NCI-H187 treated with DMSO at 0.1 percent for 48 hours (cell line): ENCODE results near the gene STK10.
"Not testable (repeated sequence)": the region's sequence is repeated elsewhere in the genome, so short reads cannot be mapped to it uniquely, and the experiment has no call there.

Experiments
- DNase-seq: peaks from one replicate; lab custom pipeline; 2025; lab: John Stamatoyannopoulos, UW

Gene STK10

DNA sequence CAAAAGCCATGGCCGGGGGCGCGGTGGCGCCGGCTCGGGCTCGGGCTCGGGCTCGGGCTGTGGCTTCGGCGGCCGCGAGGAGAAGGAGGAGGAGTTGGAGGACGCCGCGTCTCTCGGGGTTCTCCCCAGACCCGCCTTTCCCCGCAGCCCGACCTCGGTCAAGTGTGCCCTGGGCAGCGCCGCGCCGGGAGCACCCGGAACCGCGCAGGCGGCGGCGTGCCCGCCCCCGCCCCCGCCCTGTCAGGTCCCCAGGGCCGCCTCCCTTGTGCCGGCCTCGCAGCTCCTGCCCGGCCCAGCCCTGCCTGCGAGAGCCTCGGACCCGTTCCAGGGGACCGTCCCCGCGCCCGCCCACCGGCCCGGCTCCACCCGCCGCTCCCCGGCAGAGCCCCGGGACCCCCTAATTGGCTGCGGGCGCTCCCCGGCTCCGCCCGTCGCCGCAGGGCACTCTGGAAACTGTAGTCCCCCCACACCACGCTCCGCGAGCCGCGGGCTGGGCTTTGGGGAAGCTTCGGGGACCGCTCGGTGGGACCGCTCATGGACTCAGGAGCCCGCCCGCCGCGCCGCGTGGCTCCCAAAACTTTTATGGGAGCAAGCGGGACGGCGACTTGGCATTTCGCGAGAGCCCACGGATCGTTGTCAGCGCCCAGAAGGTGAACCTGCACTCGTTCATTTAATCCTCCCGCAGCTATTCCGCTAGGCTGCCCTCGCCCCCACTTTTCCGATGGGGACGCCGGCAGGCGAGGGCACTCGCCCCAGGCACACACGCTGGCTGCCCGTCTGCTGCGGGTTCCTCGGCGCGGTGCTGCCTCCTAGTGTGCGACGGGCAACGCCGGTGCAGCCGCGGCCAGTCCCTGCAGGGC is at the start of gene STK10:
TSS of gene STK10 (minus strand) at position 192 of the 860 bp plus-strand sequence. CDS start at position 10, 182 bp downstream.
- no peak for DNase-seq

DNA sequence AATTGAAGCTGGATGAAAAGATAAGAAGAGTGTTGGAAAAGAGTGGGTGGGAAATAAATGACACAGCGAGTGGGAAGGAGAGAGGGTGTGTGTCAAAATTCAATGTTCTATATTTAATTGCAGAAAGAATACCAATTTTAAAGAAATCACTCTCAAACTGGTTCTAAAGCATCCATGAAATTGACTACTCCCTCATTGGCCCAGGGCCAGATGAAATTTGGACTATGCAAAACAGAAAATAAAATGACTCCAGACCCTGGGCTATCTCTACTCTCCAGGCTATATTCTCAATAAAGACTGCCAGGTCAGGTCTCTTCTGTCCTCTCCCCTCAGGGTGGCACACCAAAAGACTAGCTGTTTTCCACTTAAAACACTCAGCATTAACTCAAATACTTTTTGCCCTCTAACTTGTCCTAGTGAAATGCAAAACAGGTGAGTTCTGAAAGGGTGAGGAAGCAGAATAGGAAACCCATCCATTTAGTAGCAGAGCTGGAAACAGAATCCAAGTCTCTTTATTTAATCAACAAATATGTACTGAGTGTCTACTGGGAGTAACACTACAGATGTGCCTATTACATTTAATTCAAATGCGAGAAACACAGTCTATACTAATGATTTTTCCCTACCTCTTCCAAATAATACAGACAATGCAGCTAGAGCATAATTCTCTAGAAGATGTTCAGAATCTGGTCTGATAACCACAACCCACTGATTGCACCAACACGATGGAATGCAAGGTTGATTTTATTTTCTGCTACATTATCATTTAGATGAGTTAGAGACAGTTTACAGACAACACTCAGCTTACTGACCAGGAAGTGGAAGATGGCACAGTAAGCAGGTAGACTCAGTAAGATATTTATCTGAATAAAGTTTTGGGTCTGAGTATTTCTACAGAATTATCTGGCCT is 48.1 kb upstream of the STK10 start:
- no peak for DNase-seq

DNA sequence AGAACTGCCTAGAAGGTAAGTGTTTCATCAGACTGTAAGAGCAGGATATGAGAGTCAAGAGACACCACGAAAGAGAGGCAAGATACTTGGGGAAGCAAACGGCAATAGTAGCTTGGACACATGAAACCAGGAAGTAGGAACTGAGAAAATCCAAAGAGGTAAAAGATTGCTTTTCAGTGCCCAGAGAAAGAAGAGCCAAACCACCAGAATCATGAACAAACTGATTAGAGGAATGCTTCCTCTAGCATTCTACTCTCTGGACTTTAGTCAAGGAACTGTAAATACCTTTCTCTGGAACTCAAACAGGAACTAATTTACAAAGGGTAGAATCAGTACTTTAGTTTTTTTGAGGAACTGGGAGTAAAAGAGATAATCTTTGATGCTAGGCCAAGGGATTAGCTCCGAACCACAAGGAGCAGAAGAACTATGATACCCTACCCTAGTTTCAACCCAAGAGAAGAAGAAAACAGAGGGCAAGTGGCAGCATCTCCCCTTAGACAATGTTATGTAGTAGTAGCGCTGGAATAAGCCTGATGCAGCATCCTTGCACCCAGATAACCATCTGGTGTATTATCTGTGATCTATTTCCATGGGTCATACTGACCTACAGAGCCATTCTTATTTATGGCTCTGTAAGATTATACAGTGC is 47.2 kb upstream of the STK10 start:
- no peak for DNase-seq

DNA sequence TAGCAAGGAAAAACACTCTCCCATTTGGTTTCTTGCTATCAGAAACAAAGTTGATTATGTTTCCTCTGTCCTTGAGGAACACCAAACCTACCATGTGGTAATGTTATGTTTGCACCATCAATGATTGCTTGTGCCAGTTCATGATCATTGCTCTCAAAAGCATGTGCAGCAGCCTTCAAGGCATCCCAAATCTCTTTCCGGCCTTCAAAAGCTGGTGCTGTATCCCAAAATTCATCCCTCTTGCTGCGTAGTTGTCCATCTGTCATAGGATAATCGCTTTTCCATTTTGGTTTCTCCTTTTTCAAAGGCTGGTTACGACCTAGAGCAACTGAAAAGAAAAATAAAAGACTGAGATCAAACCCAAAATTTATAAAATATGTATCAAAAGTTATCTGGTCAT is 46.0 kb upstream of the STK10 start:
- no peak for DNase-seq

DNA sequence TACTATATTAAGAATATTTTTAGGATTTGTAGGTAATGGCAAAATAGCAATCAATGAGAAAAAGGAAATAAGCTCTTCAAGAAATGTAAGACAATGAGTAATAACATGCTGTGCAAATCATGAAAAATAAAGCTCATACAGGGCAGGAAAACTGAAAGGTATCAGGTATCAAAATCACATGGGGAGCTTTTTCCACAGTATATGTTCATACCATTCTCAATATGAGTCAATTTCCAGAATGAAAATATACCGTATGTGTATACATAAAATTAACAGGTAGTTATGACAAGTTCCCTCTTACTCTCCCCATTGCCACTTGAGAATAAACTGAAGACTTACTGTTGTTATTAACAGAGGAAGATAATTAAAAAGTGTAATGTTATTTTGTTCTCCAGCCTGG is 41.9 kb upstream of the STK10 start:
- no peak for DNase-seq

DNA sequence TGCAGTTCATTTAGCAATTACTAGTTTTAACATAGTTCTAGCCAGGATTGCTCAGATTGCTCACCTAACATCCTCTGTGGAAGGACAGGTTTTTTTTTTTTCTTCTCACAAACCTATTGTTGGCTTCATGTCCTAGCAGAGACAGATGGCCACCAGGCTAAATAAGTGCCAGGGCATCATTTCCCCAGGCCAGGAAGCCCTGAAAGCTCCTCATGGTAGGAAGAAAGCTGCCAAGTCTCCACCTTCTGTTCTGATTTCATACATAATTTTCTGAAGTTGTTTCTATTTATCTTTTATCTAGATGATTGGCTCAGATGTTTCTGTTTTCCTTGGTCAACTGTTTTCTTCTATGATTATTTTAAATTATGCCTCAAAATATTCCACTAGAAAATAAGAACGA is 37.0 kb upstream of the STK10 start:
- DNase-seq: no peak

DNA sequence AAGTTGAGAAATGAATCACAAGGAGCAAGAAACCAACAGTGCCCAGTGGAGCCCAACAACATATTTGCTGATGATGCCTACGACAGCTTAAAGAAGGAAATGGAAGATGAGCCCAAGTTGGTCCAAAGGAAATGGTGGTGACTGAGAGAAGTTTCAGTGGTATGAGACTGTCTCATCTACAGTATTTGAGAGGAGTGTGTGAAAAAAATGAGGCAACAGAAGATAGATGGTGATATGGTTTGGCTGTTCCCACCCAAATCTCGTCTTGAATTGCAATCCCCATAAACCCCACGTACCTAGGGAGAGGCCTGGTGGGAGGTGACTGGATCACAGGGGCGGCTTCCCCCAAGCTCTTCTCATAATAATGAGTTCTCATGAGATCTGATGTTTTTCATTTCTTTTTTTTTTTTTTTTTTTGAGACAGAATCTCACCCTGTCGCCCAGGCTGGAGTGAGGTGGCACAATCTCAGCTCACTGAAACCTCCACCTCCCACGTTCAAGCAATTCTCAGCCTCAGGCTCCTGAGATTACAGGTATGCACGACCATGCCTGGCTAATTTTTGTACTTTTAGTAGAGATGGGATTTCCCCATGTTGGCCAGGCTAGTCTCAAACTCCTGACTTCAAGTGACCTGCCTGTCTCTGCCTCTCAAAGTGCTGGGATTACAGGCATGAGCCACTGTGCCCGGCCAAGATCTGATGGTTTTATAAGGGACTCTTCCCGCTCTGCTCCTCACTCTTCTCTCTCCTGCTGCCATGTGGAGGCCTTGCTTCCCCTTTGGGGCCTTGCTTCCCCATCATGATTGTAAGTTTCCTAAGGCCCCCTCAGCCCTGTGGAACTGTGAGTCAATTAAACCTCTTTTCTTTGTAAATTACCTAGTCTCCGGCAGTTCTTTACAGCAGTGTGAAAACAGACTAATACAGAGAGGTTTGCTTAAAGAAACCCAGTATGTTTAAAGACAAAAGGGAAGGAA is 36.2 kb upstream of the STK10 start:
- DNase-seq: no peak

DNA sequence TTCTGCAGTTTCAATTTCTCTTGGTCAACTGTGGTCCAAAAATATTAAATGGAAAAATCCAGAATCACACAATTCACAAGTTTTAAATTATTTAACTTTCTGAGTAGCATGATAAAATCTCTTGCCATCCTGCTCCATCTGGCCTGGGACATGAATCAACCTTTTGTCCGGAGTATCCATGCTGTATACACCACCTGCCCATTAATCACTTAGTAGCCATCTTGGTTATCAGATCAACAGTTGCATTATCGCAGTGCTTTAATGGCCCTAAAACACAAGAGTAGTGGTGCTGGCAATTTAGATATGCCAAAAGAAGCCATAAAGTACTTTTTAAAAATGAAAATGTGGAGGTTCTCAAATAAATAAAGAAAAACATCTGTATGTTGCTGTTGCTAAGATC is 31.3 kb upstream of the STK10 start:
- no peak for DNase-seq

DNA sequence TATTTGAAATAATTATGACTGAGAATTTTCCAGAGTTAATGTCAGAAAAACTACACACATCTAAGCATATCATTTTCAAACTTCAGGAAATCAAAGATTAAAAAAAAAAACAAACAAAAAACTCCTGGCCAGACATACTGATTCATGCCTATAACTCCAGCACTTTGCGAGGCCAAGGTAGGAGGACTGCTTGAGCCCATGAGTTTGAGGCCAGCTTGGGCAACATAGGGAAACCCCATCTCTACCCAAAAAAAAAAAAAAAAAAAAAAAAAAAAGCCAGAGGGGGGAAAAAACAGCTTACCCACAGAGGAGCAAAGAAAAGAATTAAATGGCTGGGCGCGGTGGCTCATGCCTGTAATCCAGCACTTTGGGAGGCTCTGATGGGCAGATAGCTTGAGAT is 28.3 kb upstream of the STK10 start:
- no peak for DNase-seq

DNA sequence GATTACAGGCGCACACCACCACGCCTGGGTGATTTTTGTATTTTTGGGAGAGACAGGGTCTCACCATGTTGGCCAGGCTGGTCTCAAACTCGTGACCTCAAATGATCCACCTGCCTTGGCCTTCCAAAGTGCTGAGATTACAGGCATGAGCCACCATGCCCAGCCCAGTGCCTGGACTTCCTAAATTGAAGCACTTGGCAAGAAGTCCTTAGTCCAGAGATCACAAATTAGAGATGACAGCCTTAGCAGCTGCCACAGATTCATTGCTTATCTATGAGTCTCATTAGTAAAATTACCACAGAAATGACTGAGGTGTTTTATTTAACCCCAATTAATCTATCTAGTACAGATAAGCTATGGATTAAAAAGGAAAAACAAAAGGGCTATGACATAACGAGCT is 25.1 kb upstream of the STK10 start:
- DNase-seq: no peak

DNA sequence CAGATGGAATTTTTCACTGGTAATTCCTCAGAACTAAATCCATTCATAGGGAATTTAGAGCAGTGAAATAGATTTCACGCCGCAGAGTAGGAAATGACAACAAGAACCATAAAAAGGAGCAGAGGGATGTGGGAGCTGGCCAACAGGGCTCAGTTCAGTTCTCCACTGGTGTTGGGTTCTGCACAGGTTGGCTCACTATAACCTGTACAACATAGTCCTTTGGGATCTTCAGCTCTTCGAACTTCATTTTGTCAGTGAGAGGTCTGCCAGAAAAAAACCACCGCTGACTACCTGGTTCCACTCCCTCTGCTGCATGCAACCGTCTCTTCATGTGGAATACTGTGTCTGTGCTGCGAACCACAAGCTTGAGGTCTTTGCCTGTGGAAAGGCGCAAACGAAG is 23.7 kb upstream of the STK10 start:
- DNase-seq: no peak

DNA sequence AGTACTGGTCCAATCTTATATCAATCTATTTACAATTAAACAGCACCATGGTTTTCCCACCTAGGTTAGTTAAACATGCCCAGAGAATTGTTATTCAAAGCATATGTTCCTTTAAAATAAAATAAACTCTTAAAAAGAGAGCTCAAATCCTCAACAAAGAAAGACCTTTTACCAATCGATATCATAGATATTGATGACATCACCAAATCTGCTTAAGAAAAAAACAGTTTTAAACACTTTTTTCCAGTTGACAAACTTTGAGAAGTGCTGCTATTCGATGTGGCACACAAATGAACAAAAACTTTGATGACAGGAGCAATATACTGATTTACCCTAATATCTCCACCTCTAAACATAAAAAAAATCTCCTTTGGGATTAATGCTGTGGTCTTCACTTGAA is 21.7 kb upstream of the STK10 start:
- no peak for DNase-seq

DNA sequence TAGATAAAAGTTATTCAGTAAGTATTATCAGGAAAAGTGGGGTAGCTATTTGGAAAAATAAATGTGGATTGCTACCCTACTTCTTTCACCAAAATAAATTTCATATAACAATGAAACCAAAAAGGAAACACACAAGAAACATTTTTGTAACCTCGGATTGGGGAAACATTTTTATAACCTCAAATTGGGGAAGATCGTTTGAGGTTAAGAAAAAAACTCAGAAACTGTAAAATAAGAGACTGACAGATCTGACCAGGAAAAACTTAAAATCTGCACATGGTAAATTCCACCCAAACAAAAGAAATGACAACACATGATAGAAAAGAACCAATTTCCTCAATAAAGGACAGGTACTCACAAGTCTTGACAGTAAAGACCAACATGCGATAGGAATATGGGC is 19.5 kb upstream of the STK10 start:
- no peak for DNase-seq

DNA sequence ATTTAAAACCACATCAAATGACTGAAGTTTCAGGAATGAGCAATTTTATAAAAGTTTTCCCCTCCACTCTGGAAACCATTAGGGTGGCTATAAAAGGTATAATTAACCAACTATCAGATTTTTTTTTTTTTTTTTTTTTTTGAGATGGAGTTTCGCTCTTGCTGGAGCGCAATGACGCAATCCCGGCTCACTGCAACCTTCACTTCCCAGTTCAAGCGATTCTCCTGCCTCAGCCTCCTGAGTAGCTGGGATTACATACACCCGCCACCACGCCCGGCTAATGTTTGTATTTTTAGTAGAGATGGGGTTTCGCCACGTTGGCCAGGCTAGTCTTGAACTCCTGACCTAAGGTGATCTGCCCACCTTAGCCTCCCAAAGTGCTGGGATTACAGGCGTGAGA is 18.0 kb upstream of the STK10 start:
- DNase-seq: not testable (repeated sequence)

DNA sequence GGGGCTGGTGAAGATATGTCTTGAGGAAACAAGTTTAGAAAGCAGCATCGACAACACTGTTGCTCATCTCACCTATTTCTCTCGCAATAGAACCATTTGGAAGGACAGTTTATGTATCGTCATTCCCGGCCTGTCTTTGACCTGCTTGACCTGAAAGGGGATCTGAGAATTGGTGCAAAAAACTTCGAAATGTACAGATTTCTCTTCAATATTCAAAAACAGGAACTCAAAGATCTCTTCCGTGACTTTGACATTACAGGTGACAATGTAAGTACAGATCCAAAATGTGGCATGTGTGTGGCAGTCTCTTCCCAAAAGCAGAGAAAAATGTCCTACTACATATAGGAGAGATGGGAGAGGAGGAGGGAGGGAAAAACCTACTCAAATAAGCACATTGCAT is 12.5 kb upstream of the STK10 start:
- DNase-seq: no peak

DNA sequence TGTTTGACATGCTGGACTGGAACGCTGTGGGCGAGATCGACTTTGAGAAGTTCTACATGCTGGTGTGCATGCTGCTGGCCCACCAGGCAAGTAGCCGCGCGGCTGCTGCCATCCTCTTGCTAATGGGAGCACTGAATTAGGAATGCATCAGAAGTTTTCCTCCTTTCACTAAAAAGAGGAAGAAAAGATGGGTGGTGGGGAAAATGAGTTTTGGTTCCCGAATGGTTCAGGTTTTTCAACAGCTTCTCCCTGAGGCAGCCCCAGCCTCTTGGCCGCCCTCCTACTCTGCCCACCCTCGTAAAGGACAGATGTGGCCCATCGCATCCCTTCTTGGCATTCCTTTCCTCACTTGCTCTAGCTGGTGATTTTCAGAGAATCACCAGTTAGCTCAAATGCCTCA is 11.4 kb upstream of the STK10 start:
- no peak for DNase-seq

DNA sequence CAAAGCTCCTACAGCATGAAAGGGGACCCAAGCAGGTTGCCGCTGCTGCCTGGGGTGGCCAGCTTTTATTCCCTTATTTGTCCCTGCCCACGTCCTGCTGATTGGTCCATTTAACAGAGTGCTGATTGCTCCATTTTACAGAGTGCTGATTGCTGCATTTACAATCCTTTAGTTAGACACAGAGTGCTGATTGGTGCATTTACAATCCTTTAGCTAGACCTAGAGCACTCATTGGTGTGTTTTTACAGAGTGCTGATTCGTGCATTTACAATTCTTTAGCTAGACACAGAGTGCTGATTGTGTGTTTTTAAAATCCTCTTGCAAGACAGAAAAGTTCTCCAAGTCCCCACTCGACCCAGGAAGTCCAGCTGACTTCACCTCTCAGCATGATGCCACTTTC is 9.8 kb upstream of the STK10 start:
- not testable (repeated sequence) for DNase-seq

DNA sequence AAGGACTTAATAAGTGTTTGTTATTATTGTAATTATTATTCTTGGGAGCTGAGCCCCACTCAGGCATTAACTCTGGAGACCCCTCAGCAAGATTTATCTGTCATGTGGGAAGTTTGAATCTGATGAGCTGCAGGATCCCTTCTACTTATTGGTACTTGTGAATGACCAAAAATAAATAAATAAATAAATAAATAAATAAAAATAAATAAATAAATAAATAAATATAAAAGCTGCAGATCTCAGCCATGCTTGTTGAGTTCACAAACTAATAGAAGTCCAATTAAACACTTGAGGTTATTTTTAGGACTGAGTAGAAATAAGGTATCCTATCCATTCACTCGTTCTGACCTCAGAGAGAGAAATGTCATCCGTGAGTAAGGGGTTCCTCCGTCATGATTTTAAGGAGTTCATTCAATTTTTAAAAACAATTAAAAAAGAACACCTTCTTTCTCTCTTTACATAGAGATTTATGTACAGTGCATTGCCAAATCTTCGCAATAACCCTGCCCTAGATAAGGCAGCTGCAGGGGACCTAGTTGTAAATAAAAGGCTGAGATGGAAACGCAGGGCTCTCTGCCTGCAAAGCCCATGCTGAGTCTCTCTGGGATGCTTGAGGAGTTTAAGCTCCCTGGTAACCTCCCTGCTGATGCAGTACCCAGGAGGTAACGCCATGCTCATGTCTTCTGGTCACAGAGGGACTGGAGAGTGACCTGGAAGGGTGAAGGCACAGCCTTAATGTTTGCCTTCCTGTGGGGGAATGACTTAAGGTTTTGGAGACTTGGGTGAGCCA is 7.2 kb upstream of the STK10 start:
- DNase-seq: no peak

DNA sequence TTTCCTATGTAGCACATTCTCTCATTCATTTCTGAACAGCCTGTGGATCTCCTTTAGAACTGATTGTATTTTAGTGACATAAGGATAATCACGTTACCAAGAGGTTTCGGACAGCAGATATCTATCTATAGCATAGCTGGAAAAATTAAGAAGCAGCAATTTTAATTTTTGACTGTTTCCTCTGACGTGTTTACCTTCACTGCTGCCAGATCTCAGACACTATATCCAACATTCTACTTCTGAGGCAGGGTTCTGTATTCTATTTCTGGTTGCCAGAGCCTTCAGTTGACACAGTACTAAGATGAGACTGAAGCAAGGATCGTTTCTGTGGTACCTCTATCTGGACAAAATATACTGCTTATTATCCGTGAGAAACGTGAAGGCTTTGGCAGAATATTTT is 5.8 kb upstream of the STK10 start, which contains the start of gene EFCAB9:
TSS of gene EFCAB9 (plus strand) at position 301 of the 400 bp plus-strand sequence. CDS start at position 302, 1 bp downstream.
- no peak for DNase-seq

DNA sequence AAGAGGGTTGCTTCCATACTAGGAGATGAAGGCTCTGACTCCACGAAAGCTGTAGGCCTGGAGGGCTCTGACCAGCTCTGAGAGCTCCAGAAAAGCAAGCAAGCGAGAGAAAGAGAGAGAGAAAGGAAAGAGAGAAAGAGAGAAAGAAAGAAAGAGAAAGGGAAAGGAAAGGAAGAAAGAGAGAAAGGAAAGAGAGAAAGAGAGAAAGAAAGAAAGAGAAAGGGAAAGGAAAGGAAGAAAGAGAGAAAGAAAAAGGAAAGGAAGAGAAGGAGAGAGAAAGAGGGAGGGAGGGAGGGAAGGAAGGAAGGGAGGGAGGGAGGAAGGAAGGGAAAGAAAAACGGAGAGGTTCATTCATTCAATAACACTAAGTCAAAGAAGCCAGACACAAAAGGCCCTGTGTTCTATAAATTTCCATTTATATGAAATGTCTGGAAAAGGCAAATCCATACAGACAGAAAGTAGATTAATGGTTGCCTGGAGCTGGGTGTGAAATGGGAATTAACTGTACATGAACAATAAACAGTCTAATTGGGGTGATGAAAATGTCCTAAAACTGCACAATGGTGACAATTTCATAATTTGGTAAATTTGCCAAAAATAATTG is 1.8 kb upstream of the STK10 start:
- no peak for DNase-seq
